ENCODE results near the gene KRT75.

DNA sequence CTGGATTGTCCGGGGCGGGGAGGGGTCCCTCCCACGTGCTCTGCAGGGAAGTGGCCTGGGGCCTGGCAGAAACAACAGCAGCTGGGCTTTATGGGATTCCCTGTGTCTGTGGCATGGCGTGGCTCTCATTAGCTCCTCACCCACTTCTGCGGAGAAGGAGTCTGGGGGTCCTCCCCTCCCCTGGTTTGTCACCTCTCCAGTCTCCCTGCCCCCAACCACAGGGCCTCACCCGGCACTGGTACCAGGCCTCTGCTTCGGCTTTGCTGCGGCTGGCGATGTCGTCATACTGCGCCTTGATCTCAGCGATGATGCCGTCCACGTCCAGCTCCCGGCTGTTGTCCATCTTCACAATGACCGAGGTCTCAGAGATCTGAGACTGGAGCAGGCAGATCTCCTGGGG is 34.4 kb downstream of the KRT75 start:
- TF ChIP-seq EP300 (IDR thresholded peaks at IDR 0.05; ENCODE audit: low read depth) = no peak
- TF ChIP-seq, protein P1, sequence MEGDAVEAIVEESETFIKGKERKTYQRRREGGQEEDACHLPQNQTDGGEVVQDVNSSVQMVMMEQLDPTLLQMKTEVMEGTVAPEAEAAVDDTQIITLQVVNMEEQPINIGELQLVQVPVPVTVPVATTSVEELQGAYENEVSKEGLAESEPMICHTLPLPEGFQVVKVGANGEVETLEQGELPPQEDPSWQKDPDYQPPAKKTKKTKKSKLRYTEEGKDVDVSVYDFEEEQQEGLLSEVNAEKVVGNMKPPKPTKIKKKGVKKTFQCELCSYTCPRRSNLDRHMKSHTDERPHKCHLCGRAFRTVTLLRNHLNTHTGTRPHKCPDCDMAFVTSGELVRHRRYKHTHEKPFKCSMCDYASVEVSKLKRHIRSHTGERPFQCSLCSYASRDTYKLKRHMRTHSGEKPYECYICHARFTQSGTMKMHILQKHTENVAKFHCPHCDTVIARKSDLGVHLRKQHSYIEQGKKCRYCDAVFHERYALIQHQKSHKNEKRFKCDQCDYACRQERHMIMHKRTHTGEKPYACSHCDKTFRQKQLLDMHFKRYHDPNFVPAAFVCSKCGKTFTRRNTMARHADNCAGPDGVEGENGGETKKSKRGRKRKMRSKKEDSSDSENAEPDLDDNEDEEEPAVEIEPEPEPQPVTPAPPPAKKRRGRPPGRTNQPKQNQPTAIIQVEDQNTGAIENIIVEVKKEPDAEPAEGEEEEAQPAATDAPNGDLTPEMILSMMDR (IDR thresholded peaks at IDR 0.05) = no peak

Measured in transverse colon (tissue), 3 donors.